A549 (cell line): ENCODE measurements around the gene KPNA2.

ENCODE experiments used
- CEBPB ChIP-seq, 2 experiments: fragments of >200 bp in 1 of 2; sonication (Bioruptor Twin) in 1 of 2; formaldehyde crosslinking in 1 of 2; IDR thresholded peaks; 2 replicates each; pipeline ENCODE4 v1.6.1; 2012 to 2016
- CHD2 ChIP-seq: fragments of 150-350 bp; IDR thresholded peaks from 2 replicates; pipeline ENCODE4 v1.6.1; 2014; ENCODE audit warnings: low read length; ENCODE audit not compliant: partially characterized antibody
- POLR2A ChIP-seq: IDR thresholded peaks from 2 replicates; pipeline ENCODE4 v1.6.1; 2012; ENCODE audit warnings: mild to moderate bottlenecking, low read length
- RFX5 ChIP-seq: fragments of 450-650 bp; IDR thresholded peaks from 2 replicates; pipeline ENCODE4 v1.7.1; 2014; ENCODE audit warnings: antibody characterized with exemption, mild to moderate bottlenecking, moderate library complexity
- TF ChIP-seq, protein P1 (sequence below): fragments of >200 bp; sonication (Bioruptor Twin); formaldehyde crosslinking; IDR thresholded peaks from 3 replicates; pipeline ENCODE4 v1.5.1; 2016

DNA sequence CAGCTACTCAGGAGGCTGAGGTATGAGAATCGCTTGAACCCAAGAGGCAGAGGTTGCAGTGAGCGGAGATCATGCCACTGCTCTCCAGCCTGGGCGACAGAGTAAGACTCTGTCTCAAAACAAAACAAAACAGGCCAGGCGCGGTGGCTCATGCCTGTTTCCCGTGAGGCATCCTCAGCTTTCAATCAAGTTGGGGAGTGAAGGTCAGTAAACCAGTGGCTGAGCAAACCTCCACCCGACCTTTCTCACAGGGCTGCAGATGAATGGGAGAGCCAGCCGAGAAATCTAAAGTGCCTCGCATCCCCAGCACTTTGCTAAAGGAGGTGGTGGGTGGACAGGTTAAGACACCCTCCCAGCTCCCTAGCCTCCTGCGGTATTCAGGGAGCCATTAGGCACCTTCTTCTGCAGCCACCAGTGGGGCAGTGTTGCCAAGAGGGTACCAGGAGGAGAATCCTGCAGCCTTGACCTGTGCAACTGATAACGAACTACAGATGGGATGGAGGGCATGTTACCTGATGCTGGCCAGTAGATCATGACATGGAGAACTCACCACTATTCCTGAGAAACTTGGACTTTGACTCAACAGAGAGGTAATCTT is 59.0 kb downstream of the KPNA2 start:
- TF ChIP-seq POLR2A (no peak), CHD2 (no peak), RFX5 (no peak), CEBPB (IDR thresholded peaks at IDR 0.05) (no peak)
- TF ChIP-seq, protein P1, sequence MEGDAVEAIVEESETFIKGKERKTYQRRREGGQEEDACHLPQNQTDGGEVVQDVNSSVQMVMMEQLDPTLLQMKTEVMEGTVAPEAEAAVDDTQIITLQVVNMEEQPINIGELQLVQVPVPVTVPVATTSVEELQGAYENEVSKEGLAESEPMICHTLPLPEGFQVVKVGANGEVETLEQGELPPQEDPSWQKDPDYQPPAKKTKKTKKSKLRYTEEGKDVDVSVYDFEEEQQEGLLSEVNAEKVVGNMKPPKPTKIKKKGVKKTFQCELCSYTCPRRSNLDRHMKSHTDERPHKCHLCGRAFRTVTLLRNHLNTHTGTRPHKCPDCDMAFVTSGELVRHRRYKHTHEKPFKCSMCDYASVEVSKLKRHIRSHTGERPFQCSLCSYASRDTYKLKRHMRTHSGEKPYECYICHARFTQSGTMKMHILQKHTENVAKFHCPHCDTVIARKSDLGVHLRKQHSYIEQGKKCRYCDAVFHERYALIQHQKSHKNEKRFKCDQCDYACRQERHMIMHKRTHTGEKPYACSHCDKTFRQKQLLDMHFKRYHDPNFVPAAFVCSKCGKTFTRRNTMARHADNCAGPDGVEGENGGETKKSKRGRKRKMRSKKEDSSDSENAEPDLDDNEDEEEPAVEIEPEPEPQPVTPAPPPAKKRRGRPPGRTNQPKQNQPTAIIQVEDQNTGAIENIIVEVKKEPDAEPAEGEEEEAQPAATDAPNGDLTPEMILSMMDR: no peak
